SH-SY5Y (cell line): ENCODE measurements around the gene IRF8.

ENCODE experiments used
- GATA2 ChIP-seq: IDR thresholded peaks from 2 replicates; pipeline ENCODE4 v1.6.1; 2011; ENCODE audit warnings: mild to moderate bottlenecking, low read depth, low read length
- GATA3 ChIP-seq: IDR thresholded peaks from 2 replicates; pipeline ENCODE4 v1.6.1; 2011; ENCODE audit warnings: low read depth, mild to moderate bottlenecking, low read length, moderate library complexity

- TF ChIP-seq GATA2 (no peak), GATA3 (no peak)
These were observed 4.7 kb upstream of the IRF8 start for GRCh38 chr16:85894266-85894665.
